GM12801 (cell line): ENCODE measurements around the gene CYB5RL.

Source experiments
- CTCF ChIP-seq: IDR thresholded peaks from one replicate; pipeline ENCODE4 v1.5.1; 2011; ENCODE audit warnings: control low read depth; ENCODE audit not compliant: insufficient read length; ENCODE audit errors: extremely low read depth

Gene CYB5RL

GRCh38 chr1:54241364-54241763 lies 41.5 kb upstream of the CYB5RL start:
- TF ChIP-seq CTCF: no peak

- no peak for TF ChIP-seq CTCF
Observed at GRCh38 chr1:54240741-54241335, 41.0 kb upstream of the CYB5RL start.

GRCh38 chr1:54239631-54240031 lies 39.8 kb upstream of the CYB5RL start:
- no peak for TF ChIP-seq CTCF

- no peak for TF ChIP-seq CTCF
Observed at GRCh38 chr1:54239035-54239383, 39.2 kb upstream of the CYB5RL start.

- no peak for TF ChIP-seq CTCF
Observed at GRCh38 chr1:54238353-54239034, 38.7 kb upstream of the CYB5RL start.

- no peak for TF ChIP-seq CTCF
Observed at GRCh38 chr1:54237586-54237985, 37.8 kb upstream of the CYB5RL start.

- no peak for TF ChIP-seq CTCF
Observed at GRCh38 chr1:54234284-54234683, 34.5 kb upstream of the CYB5RL start.
